NAMALWA (cell line): ENCODE data around the gene NMNAT3.

ENCODE experiments used
- DNase-seq: peaks from one replicate; pipeline ENCODE4 v3.0.0-alpha.2; 2015; ENCODE audit warnings: low spot score

NMNAT3 gene

GRCh38 chr3:139541532-139542288, 136.1 kb downstream of the NMNAT3 start:
- no peak for DNase-seq

DNA sequence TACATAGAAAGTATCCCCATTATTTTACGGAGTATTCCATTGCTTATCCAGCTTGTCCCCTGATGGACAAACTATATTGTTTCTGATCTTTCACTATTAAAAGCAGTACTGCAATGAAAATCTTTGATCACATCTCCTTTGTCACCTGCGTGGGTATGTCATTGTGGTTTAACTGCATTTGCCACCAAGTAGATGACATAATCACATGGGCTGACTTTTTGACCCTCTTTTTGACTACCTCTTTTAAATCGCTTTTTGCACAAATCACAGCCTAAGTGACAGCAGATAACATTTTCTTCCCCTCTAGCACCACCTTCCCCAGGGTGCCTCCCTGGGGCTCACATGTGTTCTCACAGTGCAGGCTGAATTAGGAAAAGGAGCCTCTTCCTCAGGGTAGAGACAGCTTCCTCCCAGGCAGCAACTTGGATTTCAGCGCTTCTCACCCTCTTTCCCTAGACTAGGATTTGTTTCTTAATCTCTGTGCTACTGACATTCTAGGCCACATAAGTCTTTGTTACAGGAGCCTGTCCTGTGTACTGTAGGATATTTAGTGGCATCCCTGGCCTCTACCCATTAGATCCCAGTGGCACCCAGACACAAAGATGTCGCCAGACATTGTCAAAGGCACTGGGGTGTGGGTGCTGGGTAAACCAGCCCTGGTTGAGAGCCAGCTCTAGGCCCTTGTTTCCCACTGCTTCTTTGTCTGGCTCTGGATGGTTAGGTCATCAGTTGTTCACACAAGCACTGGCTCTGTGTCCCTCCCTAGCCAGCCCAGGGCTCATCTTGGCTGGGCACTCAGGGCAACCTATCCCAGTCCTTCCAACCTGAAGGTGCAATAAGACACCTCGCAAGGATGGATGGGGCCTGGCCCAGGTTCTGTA, 136.9 kb downstream of the NMNAT3 start:
- DNase-seq = no peak

DNA sequence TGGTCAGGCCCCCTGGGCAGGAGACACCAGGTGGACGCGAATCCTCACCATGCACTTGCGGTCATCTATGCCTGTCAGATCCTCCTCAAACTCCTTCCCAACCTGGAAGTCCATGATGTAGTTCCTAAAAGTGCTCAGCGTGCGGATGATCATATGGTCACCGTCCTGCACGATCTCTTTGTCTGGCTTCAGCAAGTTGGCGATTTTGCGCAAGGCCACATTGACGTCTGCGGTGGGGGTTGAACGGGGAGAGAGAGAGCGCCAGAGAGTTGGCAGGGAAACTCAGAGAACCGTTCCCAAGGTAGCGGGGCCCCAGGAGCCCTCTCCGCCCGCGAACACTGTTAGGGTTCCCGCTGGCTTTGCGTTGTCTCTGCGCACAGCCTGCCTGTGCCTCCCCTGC, 139.0 kb downstream of the NMNAT3 start:
- no peak for DNase-seq

DNA sequence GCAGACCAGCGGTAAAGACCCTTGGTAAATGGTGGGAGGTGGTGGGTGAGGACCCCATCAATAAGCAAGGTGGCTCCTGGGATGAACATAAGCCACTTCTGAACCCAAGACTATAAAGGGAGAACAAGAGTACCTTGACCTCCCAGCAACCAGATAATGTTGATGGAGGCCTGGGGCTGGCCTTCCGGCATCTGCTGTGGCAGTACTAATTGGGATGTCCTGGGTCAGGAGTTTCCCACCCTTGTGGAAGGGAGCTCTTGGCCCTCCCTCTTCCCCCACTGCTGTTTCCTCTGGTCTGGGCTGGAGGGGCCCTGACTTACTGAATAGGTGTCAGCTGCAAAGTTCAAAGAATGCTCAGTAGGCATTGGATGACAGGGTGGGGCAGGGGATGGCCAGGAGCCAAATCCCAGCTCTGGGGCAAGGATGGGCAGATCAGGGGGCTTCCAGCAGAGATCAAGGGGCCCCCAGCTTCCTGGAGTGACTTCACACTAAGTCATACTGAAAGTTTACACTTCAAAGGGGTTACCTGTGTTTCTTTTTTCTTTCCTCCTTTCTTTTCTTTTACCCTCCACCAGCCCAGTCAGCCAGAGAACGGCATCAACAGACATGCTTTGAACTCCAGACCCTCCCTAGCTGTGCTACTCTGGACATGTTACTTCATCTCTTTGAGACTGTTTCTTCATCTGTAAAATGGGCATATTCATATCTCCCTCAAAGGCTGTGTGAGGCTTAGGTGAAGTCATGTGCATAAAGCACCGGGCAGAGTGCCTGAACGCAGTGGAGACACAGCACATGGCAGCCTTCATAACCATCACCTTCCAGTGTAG, 139.8 kb downstream of the NMNAT3 start:
- no peak for DNase-seq

- no peak for DNase-seq
Measured at GRCh38 chr3:139537361-139537760, 140.4 kb downstream of the NMNAT3 start.

- DNase-seq = no peak
Measured at GRCh38 chr3:139534992-139535879, 142.5 kb downstream of the NMNAT3 start.

DNA sequence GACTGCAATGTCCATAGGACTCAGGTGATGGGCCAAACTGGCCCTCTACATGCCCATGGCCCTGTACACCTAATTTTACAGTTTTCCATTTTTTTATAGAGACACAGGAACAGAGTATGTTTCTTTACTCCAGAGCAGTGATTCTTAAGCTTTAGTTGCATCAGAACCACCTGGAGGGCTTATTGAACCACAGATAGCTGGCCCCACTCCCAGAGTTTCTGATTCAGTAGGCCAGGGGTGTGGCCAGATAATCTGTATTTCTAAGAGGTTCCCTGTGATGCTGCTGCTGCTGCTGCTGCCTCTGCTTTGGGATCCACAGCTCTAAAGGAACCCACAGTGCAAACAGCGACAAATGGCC, 143.3 kb downstream of the NMNAT3 start:
- DNase-seq = peak; percentile 13

DNA sequence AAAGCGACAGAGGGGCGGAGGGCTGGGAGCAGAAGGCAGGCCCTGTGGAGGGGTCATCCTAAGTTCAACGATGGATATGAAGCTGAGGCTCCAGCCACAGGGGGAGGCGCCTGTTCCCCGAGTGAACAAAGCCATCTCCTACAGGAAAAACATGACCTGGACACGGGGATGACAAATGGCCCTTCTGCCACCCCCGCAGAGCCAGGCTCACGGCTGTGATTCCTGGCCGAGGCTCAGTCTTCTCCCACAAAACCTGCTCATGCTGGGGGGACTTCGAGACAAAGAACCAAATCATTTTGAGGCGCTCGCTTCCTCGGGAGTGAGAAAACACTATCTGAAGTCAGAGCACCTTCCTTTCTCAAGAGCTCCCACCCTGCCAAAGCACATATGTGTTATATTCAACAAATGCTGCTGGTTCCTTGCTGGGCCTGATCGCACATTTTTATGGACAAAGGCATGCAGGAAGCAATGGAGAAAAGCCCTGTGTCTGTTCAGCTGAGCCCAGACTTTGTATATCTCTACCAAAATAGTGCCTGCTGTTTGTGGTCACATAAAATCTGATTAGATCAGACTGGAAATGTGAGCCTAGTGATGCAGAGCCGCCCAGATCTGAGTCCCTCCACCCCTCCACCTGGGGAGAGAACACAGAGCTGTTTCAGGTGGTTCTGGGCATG, 143.9 kb downstream of the NMNAT3 start:
- DNase-seq = peak; percentile 9

DNA sequence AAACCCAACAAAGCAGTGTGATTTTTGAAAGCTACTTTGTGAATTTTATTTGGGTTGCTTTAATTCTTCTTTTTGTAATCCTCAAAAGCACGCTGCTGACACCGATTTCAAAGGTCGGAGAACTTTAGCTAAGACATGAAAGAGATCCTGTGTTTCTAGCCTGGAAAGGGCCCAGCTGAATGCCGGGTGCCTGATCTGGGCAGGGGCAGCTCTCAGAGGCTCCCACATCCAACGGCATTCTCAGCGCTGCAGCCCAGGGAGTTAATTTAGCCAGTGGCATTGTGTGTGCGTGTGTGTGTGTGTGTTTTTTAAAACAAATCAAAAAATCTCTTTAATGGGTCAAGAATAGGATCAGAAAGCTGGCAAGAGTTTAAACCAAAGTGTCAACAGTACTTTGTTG, 144.8 kb downstream of the NMNAT3 start:
- no peak for DNase-seq

GRCh38 chr3:139530717-139531116, 147.1 kb downstream of the NMNAT3 start:
- no peak for DNase-seq

DNA sequence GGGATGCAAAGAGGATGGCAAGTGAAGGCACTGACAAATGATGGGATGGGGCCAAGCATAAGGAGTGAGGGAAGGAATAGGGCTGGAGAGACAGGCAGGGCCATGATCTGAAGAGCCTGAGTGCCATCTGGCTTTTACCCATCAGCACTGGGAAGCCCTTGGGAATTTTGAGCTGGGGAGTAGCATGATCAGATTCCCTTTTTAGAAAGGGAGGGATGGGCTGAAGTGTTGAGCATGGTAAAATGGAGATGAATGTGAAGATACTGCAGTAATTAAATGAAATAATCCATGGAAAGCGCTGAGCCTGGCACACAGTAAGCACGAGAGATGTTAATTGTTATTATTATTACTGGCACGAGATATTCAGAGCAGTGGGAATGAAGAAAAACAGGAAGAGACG, 148.1 kb downstream of the NMNAT3 start:
- no peak for DNase-seq

DNA sequence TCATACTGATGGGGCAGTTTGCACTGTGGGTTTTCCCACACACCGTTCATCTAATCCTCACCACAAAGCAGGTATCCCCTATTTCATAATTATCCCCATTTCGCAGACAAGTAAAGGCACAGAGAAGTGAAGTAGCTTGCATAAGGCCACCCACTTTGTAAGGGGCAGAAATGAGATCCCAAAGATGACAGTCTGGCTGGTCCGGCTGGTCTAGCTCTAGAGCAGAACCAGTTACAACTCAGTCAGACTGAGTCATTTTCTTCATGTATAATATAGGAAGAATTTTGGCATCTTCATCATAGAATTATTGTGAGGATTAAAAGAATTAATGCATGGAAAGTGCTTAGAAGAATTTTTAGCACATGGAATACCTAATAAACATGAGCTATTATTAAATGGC, 148.8 kb downstream of the NMNAT3 start:
- no peak for DNase-seq

GRCh38 chr3:139528281-139528680, 149.5 kb downstream of the NMNAT3 start:
- no peak for DNase-seq

- DNase-seq = no peak
Measured at GRCh38 chr3:139527265-139527664, 150.5 kb downstream of the NMNAT3 start.

GRCh38 chr3:139526146-139526545, 151.6 kb downstream of the NMNAT3 start:
- no peak for DNase-seq

DNA sequence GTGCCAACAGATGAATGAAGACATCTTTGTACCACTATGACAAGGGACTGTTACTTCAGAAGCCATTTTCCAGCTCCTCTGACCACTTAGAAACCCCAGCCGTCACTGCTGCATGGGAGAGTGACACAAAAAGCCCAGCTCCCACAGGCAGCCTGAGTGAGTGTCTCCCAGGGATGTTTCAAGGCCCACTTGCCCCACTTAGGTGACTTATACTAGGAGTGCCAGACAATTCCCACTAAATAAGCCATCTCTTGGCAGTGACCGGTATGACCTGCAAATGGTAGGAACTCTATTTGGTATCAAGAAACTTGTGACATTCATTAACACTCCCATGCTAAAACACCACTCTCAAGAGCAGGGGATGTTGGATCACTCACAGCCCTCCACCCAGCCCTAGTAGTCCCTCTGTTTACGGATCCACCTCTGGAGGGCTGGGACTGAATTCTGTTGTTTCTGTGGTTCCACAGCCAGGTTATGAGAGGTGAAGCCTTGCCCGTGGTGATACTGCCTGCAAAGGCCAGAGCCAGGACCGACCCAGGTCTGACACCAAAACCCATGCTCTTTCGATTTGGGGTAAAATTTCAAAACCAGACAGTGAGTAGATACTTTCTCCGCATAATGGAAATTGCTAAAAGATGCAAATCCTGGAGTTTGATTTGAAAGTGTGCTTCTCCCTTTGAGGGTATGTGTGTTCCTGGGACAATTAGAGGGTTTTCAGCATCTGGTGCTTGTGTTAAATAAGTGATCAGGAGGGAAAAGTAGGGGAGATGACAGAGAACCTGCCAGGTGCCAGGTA, 152.7 kb downstream of the NMNAT3 start:
- DNase-seq = no peak

- no peak for DNase-seq
Measured at GRCh38 chr3:139523718-139524117, 154.1 kb downstream of the NMNAT3 start.

DNA sequence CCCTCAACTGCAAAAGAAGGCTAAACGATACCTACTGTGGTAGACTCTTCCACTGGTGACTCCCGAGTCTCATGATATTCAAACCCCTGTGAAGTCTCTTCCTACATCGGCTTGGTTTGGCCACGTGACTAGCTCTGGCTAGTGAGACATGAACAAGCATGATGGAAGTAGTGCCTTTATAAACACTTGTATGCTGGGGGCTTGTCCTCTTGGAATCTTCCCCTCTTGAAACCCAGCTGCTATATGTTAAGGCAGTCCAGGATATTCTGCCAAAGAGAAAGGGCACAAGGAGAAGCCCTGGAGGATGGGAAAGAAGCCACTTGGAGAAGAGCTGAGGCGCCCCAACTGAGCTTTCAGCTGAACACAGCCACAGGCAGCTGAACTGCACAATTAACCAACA, 154.6 kb downstream of the NMNAT3 start:
- DNase-seq = no peak

DNA sequence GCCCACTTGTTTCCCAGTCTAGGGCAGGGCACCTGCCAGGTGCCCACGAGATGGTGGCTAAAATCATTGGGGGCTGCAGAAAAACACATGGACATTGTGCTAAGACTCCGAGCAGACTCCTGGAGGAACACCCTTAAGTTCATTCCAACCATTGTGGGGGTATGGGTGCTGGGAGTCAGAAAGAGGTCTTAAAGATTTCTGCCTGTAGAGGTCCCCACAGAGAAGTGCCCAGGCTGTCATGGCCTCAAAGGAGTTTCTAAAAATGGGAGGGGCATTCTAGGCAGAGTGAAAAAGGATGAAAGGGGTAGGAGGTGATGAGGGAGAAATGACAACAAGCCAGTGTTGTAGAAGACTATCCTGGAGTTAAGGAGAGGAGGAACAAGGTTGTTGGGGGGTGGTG, 155.4 kb downstream of the NMNAT3 start:
- peak; percentile 34 for DNase-seq

DNA sequence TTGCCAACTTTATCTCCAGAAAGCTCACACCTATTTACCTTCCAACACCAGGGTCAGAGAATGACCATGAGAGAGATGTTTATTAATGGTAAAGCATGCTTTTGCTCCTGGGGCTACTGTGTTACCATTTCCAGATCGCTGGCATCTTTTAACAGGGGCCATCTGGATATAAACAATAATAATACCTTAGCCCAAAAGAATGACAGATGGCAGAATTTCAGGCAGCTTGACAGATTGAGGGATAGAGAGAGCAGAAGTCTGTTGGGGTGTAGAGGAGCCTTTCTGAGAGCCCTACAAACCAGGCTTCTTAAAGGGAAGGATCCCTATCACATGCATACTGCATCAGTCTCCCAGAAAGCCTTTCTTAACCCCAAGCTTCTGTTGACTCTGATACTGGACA, 156.0 kb downstream of the NMNAT3 start:
- no peak for DNase-seq
